Mammary epithelial cell (primary cell): Measurements from ENCODE around the gene ERP44.

Source experiments
- EZH2 ChIP-seq: IDR thresholded peaks from 2 replicates; pipeline ENCODE4 v1.6.1; 2012; ENCODE audit warnings: low read length, inconsistent platforms, borderline replicate concordance
- TF ChIP-seq, protein P1 (sequence below), 2 donors: IDR thresholded peaks in 1 of 2; conservative IDR thresholded peaks in 1 of 2; 2 replicates each; pipeline ENCODE4 v1.5.1; 2011 to 2012; ENCODE audit warnings: inconsistent platforms in 2 of 2, low read length in 2 of 2, mild to moderate bottlenecking in 2 of 2, control low read depth in 1 of 2, low read depth in 1 of 2; ENCODE audit not compliant: insufficient read depth in 1 of 2; ENCODE audit errors: extremely low read depth in 1 of 2

GRCh38 chr9:99967457-99967856 is 131.3 kb downstream of the ERP44 start:
- no peak for TF ChIP-seq EZH2
- TF ChIP-seq, protein P1, sequence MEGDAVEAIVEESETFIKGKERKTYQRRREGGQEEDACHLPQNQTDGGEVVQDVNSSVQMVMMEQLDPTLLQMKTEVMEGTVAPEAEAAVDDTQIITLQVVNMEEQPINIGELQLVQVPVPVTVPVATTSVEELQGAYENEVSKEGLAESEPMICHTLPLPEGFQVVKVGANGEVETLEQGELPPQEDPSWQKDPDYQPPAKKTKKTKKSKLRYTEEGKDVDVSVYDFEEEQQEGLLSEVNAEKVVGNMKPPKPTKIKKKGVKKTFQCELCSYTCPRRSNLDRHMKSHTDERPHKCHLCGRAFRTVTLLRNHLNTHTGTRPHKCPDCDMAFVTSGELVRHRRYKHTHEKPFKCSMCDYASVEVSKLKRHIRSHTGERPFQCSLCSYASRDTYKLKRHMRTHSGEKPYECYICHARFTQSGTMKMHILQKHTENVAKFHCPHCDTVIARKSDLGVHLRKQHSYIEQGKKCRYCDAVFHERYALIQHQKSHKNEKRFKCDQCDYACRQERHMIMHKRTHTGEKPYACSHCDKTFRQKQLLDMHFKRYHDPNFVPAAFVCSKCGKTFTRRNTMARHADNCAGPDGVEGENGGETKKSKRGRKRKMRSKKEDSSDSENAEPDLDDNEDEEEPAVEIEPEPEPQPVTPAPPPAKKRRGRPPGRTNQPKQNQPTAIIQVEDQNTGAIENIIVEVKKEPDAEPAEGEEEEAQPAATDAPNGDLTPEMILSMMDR (conservative IDR thresholded peaks at IDR 0.05 in 1 of 2, IDR thresholded peaks at IDR 0.05 in 1 of 2; ENCODE audit: extremely low read depth in 1 of 2, insufficient read depth in 1 of 2, low read depth in 1 of 2, low read length in 2 of 2): no peak
